ENCODE results near the gene HEXIM1.
"Not testable (repeated sequence)": the region's sequence is repeated elsewhere in the genome, so short reads cannot be mapped to it uniquely, and the experiment has no call there.

HEXIM1 gene

DNA sequence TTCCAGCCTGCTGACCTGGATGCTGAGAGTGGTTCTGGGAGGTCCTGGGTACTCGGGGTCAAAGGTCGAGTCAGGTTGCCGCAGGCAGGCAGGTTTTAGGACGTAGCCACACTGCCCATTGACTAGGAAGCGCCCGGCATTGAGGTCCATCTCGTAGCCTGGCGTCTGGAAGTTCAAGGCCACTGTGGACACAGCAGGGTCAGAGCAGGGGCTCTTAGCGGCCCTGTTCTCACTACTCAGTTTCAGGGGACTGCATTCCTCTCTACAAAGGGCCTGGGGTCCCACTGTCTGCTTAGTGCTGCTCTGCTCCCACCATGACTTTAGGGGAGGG lies 34.9 kb upstream of the HEXIM1 start:
- DNase-seq = no peak

DNA sequence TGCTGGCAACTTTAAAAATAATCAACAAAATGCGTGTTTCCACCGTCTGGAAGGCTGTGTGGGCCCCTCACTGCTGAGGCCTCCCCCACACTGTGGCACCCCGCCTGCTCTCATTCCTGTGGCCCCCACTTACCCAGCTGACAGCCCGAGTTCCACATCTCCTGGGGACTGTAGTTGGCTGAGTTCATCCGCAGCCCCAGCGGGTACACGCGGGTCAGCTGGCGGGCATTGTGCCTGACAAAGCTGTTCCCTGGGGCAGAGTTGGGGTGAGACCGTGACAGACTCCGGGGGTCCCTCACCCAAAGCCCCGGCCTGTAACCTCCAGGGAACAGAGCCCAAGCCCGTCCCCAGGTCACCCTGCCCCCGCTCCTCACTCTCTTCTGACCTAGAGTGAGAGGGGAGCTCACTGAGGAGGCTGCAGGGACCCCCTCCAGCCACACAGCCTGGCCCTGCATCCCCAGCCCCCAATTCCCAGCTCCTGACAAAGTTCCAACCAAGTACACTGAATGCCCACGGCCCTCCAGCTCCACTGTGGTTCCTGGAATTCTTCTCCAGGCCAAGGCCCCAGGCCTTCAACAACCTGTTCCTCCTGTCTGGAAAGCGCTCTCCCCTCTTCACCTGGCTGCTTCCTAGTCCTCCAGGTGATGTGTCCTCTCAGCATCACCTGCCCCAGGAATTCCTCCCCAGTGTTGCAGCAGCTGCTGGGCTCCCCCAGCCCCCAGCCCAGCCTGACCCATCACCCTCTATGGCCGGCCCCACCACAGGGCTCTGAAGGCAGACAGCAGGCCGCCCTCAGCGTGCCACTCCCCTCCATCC lies 34.0 kb upstream of the HEXIM1 start:
- no peak for DNase-seq

GRCh38 chr17:45115015-45115625 lies 33.2 kb upstream of the HEXIM1 start:
- no peak for DNase-seq

- DNase-seq = no peak
These were observed 32.4 kb upstream of the HEXIM1 start for GRCh38 chr17:45115871-45116270.

GRCh38 chr17:45116434-45117016 lies 31.8 kb upstream of the HEXIM1 start:
- no peak for DNase-seq

GRCh38 chr17:45117334-45117733 lies 30.9 kb upstream of the HEXIM1 start:
- no peak for DNase-seq

DNA sequence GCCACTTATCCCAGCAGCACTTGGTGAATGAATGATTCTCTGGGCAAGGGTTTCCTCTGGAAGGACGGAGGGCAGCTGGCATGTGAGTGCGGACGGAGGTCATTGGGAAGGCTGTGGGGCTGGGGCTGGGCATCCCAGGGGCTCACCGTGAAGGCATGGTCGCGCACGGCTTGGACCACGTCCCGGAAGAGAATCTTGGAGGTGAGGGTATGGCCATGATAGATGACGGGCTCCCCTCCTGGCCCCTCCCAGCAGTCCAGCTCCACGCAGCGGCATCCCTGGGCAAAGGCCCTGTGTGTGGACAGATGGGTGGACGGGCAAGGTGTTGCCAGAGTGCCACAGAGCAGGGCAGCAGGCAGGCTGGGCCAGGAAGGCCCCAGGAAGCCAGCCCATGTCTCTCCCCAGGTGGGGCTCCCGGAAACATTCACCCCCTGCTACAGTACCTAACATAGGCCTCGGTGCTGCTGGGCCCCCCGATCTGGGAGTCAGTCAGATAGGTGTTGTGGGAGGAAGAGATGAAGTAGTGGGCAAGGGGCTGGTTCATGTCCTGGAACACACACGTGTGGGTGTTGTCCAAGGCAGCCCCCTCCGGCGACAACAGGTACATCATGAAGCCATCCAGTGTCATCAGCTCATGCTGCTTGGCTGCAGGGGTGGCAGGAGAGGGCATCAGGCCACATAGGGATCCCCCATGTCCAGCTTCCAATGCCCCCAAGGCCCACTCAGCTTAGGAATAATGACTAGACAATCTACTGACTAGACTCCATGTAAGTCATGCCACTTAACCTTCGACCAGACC lies 30.2 kb upstream of the HEXIM1 start:
- no peak for DNase-seq

DNA sequence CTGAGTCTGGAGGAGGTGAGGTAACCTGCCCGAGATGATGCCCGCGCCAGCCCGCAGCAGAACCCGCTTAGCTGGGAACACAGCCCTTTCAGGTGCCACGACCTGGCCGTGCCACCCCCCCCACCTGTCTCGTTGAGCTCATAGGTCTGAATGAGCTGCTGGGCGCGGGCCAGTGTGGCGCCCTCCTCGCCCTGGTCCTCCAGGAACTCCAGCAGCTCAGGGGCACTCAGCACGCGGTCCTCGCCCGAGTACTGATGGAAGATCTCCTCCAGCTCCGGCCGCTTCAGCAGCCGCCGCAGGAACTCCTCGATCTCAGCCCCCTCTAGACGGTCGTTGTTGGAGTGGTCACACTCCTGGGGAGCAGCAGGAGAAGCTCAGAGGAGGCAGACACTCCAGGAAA lies 29.6 kb upstream of the HEXIM1 start:
- no peak for DNase-seq

GRCh38 chr17:45119964-45120363 lies 28.3 kb upstream of the HEXIM1 start:
- no peak for DNase-seq

- no peak for DNase-seq
These were observed 27.7 kb upstream of the HEXIM1 start for GRCh38 chr17:45120558-45120957.

GRCh38 chr17:45121055-45121454 lies 27.2 kb upstream of the HEXIM1 start:
- no peak for DNase-seq

GRCh38 chr17:45123076-45123770 lies 25.1 kb upstream of the HEXIM1 start:
- no peak for DNase-seq

GRCh38 chr17:45123930-45124796 lies 24.1 kb upstream of the HEXIM1 start:
- no peak for DNase-seq

- not testable (repeated sequence) for DNase-seq
These were observed 23.5 kb upstream of the HEXIM1 start for GRCh38 chr17:45124797-45125122.

GRCh38 chr17:45125509-45125908 lies 22.8 kb upstream of the HEXIM1 start:
- DNase-seq = no peak

DNA sequence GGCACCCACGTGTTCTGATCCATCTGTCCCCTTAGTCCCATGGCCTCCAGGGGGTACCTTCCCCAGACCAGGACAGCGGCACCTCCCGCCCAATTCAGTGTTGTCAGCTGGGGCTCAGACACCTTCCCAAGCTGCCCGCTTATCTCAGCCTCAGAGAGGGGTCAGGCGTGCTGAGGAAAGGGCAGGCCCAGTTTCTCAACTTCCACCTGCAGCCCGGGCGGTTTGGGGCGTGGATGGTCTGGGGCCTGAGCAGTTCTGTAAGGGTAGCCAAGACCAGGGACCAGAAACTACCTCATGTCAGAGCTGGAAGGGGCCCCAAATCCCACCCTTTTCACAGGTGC lies 21.1 kb upstream of the HEXIM1 start:
- no peak for DNase-seq

- DNase-seq = no peak
These were observed 20.6 kb upstream of the HEXIM1 start for GRCh38 chr17:45127548-45128300.

GRCh38 chr17:45128331-45128730 lies 19.9 kb upstream of the HEXIM1 start:
- DNase-seq = no peak

DNA sequence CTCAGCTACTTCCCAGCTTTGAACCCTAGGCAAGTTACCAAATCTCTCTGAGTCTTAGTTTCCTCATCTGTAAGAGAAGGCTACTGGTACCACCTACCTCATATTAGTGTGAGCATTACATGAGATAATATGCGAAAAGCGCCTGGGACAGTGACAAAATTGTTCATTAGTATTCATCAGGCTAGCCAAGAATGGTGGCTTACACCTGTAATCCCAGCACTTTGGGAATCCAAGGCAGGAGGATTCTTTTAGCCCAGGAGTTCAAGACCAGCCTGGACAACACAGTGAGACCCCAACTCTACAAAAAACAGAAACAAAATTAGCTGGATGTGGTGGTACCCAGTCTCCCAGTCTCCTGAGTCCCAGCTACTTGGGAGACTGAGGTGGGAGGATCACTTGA lies 19.3 kb upstream of the HEXIM1 start:
- no peak for DNase-seq

- DNase-seq = peak; percentile 38
These were observed 18.8 kb upstream of the HEXIM1 start for GRCh38 chr17:45129426-45129939.
